Colonic mucosa (tissue), 4 donors: ENCODE data around the gene WDR75. TPM values are rescaled to one million over a fixed set of nuclear protein-coding genes. Genes with fewer than 3 reads are reported as not detected.
A peak's percentile ranks its signal among the peaks of the same experiment; 100 is the strongest.

Source experiments
- DNase-seq: peaks from one replicate; pipeline ENCODE4 v3.0.0-alpha.2; 2020
- H3K27ac ChIP-seq: fragments of 200-600 bp; one replicate; pipeline ENCODE4 v1.8.0; 2021
- H3K27me3 ChIP-seq: fragments of 200-600 bp; one replicate; pipeline ENCODE4 v1.8.0; 2021
- H3K36me3 ChIP-seq: fragments of 200-600 bp; one replicate; pipeline ENCODE4 v1.8.0; 2021
- H3K4me1 ChIP-seq: fragments of 200-600 bp; one replicate; pipeline ENCODE4 v1.8.0; 2021; ENCODE audit warnings: mild to moderate bottlenecking
- H3K4me3 ChIP-seq: fragments of 200-600 bp; one replicate; pipeline ENCODE4 v1.8.0; 2021
- H3K9ac ChIP-seq, 2 donors: one replicate each; pipeline ENCODE4 v1.7.0; 2013; ENCODE audit warnings: control low read depth in 2 of 2, low read depth in 2 of 2, low read length in 2 of 2
- H3K9me3 ChIP-seq: fragments of 200-600 bp; one replicate; pipeline ENCODE4 v1.8.0; 2021
- CTCF ChIP-seq: fragments of 200-600 bp; IDR thresholded peaks from one replicate; pipeline ENCODE4 v1.8.0; 2022; ENCODE audit warnings: antibody characterized with exemption, mild to moderate bottlenecking
- intact Hi-C: fragments of 100-400 bp; cut with DNase I; formaldehyde crosslinking; loops from one replicate; pipeline ENCODE4 v1.14.1; 2022
- total RNA-seq, 2 donors: library from RNA; stranded (reverse); fragmentation: NEBNext Ultra II Directional in 1 of 2; extraction: Animal tissue kit (Norgen Biotek cat#: 25700) in 1 of 2; gene quantifications; one replicate each; pipeline ENCODE4 v1.2.1, GENCODE V29; 2021
- donor health status: healthy.
- donor health status: DM: no; HTN: no; CAD: no.
- donor health status: DM: no; HTN: no; CAD: no.

WDR75 gene
- total RNA-seq, 2 donors from 2014 or later = 19.0 to 21.4 TPM

GRCh38 chr2:189407281-189408209 lies 33.7 kb upstream of the WDR75 start:
- Histone ChIP-seq H3K27ac (peak overlapping the region; percentile 43), H3K4me3 (no peak overlapping the region), H3K9ac (no peak overlapping the region), H3K9me3 (no peaks in the 10 kb centered on the region), H3K36me3 (no peaks in the 10 kb centered on the region), H3K4me1 (no peaks in the 10 kb centered on the region), H3K27me3 (no peaks in the 10 kb centered on the region)
- intact Hi-C loops = loop anchor here (5.0 kb wide), 1 partner anchor 265 kb away; no protein-coding TSS in a partner anchor
- DNase-seq = no peak
- no peak for TF ChIP-seq CTCF

- Histone ChIP-seq H3K9me3 (no peaks in the 10 kb centered on the region), H3K4me1 (no peaks in the 10 kb centered on the region), H3K4me3 (no peak overlapping the region), H3K36me3 (no peaks in the 10 kb centered on the region), H3K27ac (peak overlapping the region; percentile 43), H3K9ac (no peak overlapping the region), H3K27me3 (no peaks in the 10 kb centered on the region)
- no peak for TF ChIP-seq CTCF
- intact Hi-C loops = loop anchor here (5.0 kb wide), 1 partner anchor 266 kb away; no protein-coding TSS in a partner anchor
- DNase-seq = no peak
Observed at GRCh38 chr2:189408294-189408693, 33.0 kb upstream of the WDR75 start.

GRCh38 chr2:189409131-189409530 lies 32.1 kb upstream of the WDR75 start:
- H3K36me3 ChIP-seq = no peaks in the 10 kb centered on the region
- no peaks in the 10 kb centered on the region for H3K4me1 ChIP-seq
- H3K9me3 ChIP-seq = no peaks in the 10 kb centered on the region
- no peak for DNase-seq
- no peak overlapping the region for H3K9ac ChIP-seq
- TF ChIP-seq CTCF = no peak
- no peaks in the 10 kb centered on the region for H3K27me3 ChIP-seq
- H3K27ac ChIP-seq = no peak overlapping the region
- intact Hi-C loops = loop anchor here (5.0 kb wide), 1 partner anchor 267 kb away; no protein-coding TSS in a partner anchor
- H3K4me3 ChIP-seq = no peak overlapping the region

GRCh38 chr2:189409647-189410046 lies 31.6 kb upstream of the WDR75 start:
- Histone ChIP-seq H3K36me3 (no peaks in the 10 kb centered on the region), H3K9me3 (no peaks in the 10 kb centered on the region), H3K27ac (no peak overlapping the region), H3K27me3 (no peaks in the 10 kb centered on the region), H3K9ac (no peak overlapping the region), H3K4me3 (no peak overlapping the region), H3K4me1 (no peaks in the 10 kb centered on the region)
- intact Hi-C loops = loop anchor here (5.0 to 10.0 kb wide), 3 partner anchors 122 to 885 kb away; no protein-coding TSS in a partner anchor
- no peak for TF ChIP-seq CTCF
- DNase-seq = no peak

- DNase-seq = no peak
- no peak overlapping the region for H3K4me3 ChIP-seq
- no peaks in the 10 kb centered on the region for H3K4me1 ChIP-seq
- H3K9me3 ChIP-seq = no peaks in the 10 kb centered on the region
- H3K27ac ChIP-seq = peak overlapping the region; percentile 41
- intact Hi-C loops = loop anchor here (5.0 to 10.0 kb wide), 2 partner anchors 125 to 887 kb away; no protein-coding TSS in a partner anchor
- no peak for TF ChIP-seq CTCF
- H3K27me3 ChIP-seq = no peaks in the 10 kb centered on the region
- H3K9ac ChIP-seq = no peak overlapping the region
- H3K36me3 ChIP-seq = no peaks in the 10 kb centered on the region
Observed at GRCh38 chr2:189411860-189412259, 29.4 kb upstream of the WDR75 start.
